Upper lobe of left lung (tissue), 6 donors: ENCODE results near the gene PGS1. TPM values are rescaled to one million over a fixed set of nuclear protein-coding genes. Genes with fewer than 3 reads are reported as not detected.

ENCODE experiments used
- ATAC-seq, 2 donors: fragments of 200-7000 bp; cut with Tn5 transposase; one replicate each; pipeline ENCODE4 v1.9.1; 2022; ENCODE audit warnings: mild to moderate bottlenecking in 2 of 2, moderate library complexity in 2 of 2; ENCODE audit not compliant: low FRiP score in 2 of 2
- DNase-seq, 2 donors: peaks; one replicate each; pipeline ENCODE4 v3.0.0-alpha.2; 2019 to 2020
- H3K27ac ChIP-seq, 4 donors: fragments of 200-600 bp; sonication (generic); one replicate each; pipeline ENCODE4 v1.5.1; 2016 to 2019
- H3K27me3 ChIP-seq, 4 donors: fragments of 200-600 bp; sonication (generic); one replicate each; pipeline ENCODE4 v1.5.1; 2017 to 2019
- H3K36me3 ChIP-seq, 4 donors: fragments of 200-600 bp; sonication (generic); one replicate each; pipeline ENCODE4 v1.5.1; 2016 to 2019
- H3K4me1 ChIP-seq, 4 donors: fragments of 200-600 bp; sonication (generic); one replicate each; pipeline ENCODE4 v1.5.1; 2018 to 2019
- H3K4me3 ChIP-seq, 4 donors: fragments of 200-600 bp; sonication (generic); one replicate each; pipeline ENCODE4 v1.5.1; 2017 to 2019; ENCODE audit warnings: mild to moderate bottlenecking in 2 of 4, moderate library complexity in 1 of 4
- H3K9me3 ChIP-seq, 4 donors: fragments of 200-600 bp; sonication (generic); one replicate each; pipeline ENCODE4 v1.5.1; 2018 to 2019
- CTCF ChIP-seq, 6 experiments: fragments of 450-650 bp in 4 of 6; fragments of 200-600 bp in 2 of 6; sonication (generic) in 2 of 6; IDR thresholded peaks; one replicate each; pipeline ENCODE4 v1.5.1; 2016 to 2019; ENCODE audit warnings: antibody characterized with exemption in 6 of 6
- EP300 ChIP-seq, 4 donors: sonication (generic); formaldehyde crosslinking; IDR thresholded peaks; one replicate each; pipeline ENCODE4 v1.5.1; 2017; ENCODE audit warnings: antibody characterized with exemption in 4 of 4, control low read depth in 2 of 4
- POLR2A ChIP-seq, 4 donors: fragments of 450-650 bp; IDR thresholded peaks; one replicate each; pipeline ENCODE4 v1.5.1; 2016 to 2017; ENCODE audit warnings: antibody characterized with exemption in 4 of 4, mild to moderate bottlenecking in 2 of 4
- POLR2AphosphoS5 ChIP-seq, 2 donors: sonication (generic); formaldehyde crosslinking; IDR thresholded peaks; one replicate each; pipeline ENCODE4 v1.5.1; 2017; ENCODE audit warnings: antibody characterized with exemption in 2 of 2
- WGBS, 2 donors: methylation state at CpG; one replicate each; pipeline ENCODE4 v1.1.5; 2017 to 2018; 5-methylcytosine and 5-hydroxymethylcytosine counted together
- total RNA-seq, 6 donors: library from RNA; depleted of rRNA in 4 of 6; stranded (reverse); fragments of >200 nt in 4 of 6; gene quantifications; one replicate each; pipeline versions ENCODE4 v1.1.0 to v1.2.1, GENCODE V29; 2016 to 2021
- donor health status: DM: no; HTN: no; CAD: no; lungs with moderate emphysema.
- donor health status: DM: no; HTN: yes; CAD: no; lungs with severe emphysema.

The PGS1 gene
- total RNA-seq, 6 donors from 2014 or later, result 79.2 to 348 (median 92.3) TPM

DNA sequence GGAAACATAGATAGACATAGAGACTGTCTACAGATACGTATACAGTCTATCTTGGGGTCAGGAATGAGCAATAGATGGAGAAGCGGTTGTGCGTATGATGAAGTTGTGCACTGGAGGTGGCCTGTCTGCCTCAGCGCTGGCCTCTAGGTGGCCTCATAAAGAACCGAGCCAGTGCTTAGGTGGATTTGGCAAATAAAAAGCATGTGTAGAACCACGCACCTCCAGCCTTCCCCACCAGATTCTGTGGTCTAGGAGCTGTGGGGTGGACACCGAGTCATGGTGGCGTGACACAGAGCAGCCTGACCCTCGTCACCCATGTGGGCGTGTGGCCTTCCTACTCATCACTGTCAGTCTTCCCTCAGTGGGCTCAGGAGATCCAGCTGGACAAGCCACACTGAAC lies 34.0 kb downstream of the PGS1 start:
- no peak overlapping the region for H3K4me3 ChIP-seq
- peaks cover 87 to 99% (median 91%) of the 10 kb centered on the region in 4 donors for H3K4me1 ChIP-seq
- H3K27ac ChIP-seq, result peak overlapping the region; percentile 93 to 97 (median 94)
- ATAC-seq (peak; percentile 12 to 24), DNase-seq (peak in 1 of 2 donors; percentile 64)
- TF ChIP-seq EP300 (IDR thresholded peaks at IDR 0.05) (no peak), CTCF (IDR thresholded peaks at IDR 0.05) (peak in 4 of 6 experiments; percentile 44 to 51 (median 48))
- WGBS, 2 donors, result 73 to 84% methylated on average over 8 to 10 of the region's 10 CpGs
- no peaks in the 10 kb centered on the region for H3K9me3 ChIP-seq
- peaks cover 0 to 13% (median 2%) of the 10 kb centered on the region in 4 donors for H3K36me3 ChIP-seq
- H3K27me3 ChIP-seq, result no peaks in the 10 kb centered on the region

- H3K4me1 ChIP-seq, result peaks cover 92 to 100% (median 95%) of the 10 kb centered on the region in 4 donors
- ATAC-seq (no peak), DNase-seq (no peak)
- H3K4me3 ChIP-seq, result no peak overlapping the region
- H3K27ac ChIP-seq, result peak overlapping the region; percentile 93 to 97 (median 94)
- peaks cover 0 to 14% (median 4%) of the 10 kb centered on the region in 4 donors for H3K36me3 ChIP-seq
- TF ChIP-seq EP300 (IDR thresholded peaks at IDR 0.05) (no peak), POLR2A (IDR thresholded peaks at IDR 0.05) (no peak), POLR2AphosphoS5 (IDR thresholded peaks at IDR 0.05) (peak; percentile 17 to 18), CTCF (IDR thresholded peaks at IDR 0.05) (no peak)
- WGBS, 2 donors, result 62 to 70% methylated on average over 13 to 30 of the region's 34 CpGs
- no peaks in the 10 kb centered on the region for H3K9me3 ChIP-seq
- H3K27me3 ChIP-seq, result no peaks in the 10 kb centered on the region
Observed at GRCh38 chr17:78414178-78415162, 36.0 kb downstream of the PGS1 start.

- peak in 1 of 2 donors; percentile 66 for DNase-seq
- Histone ChIP-seq H3K27me3 (no peaks in the 10 kb centered on the region), H3K4me3 (peak overlapping the region in 1 of 4 donors; percentile 14), H3K9me3 (no peaks in the 10 kb centered on the region), H3K36me3 (peaks cover 0 to 28% (median 16%) of the 10 kb centered on the region in 4 donors), H3K4me1 (peaks cover 94 to 100% (median 99%) of the 10 kb centered on the region in 4 donors), H3K27ac (peak overlapping the region; percentile 93 to 97 (median 94))
- no peak for ATAC-seq
- TF ChIP-seq POLR2AphosphoS5 (IDR thresholded peaks at IDR 0.05) (peak; percentile 78 to 95), POLR2A (IDR thresholded peaks at IDR 0.05) (no peak), EP300 (IDR thresholded peaks at IDR 0.05) (peak; percentile 77 to 95 (median 78)), CTCF (IDR thresholded peaks at IDR 0.05) (no peak)
- 30 to 42% methylated on average over 17 of the region's 17 CpGs for WGBS, 2 donors
Observed at GRCh38 chr17:78415821-78416711, 37.6 kb downstream of the PGS1 start.

DNA sequence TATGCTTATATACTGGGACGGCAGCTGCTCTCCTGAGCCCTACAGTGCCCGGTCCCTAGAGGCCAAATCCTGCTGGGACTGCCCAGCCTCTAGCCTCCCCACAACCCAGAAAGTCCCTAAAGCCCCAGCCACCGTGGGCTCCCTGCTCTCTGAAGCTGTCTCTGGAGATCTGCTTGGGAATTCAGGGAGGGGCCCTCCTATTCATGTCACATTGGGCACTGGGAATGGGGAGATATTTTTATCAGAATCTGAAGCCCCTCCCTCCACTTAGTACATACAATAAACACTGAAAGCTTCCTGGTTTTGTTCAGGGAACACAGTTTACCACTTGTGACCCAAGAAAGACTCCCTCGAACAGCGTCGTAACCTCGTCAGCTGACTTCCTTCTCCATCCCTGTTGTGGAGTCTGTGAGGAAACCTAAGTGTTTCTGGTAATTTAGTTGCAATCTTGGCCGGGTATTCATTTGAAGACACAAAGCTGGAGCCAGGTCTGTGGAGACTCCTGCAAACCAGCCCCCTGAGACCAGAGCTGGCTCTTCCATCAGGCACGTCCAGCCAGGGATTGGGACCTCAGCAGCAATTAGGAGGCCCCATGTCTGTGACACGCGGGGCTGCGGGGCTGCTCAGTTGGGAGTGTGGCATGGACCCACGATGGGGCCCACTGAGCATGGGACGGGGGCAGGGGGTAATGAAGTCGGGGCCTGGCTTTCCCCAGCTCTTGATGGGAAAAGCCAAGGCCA lies 38.5 kb downstream of the PGS1 start:
- DNase-seq (peak in 1 of 2 donors; percentile 83), ATAC-seq (peak; percentile 63 to 73)
- peak overlapping the region; percentile 93 to 97 (median 94) for H3K27ac ChIP-seq
- WGBS, 2 donors, result 28 to 30% methylated on average over 9 to 15 of the region's 15 CpGs
- H3K4me1 ChIP-seq, result peaks cover 93 to 100% (median 98%) of the 10 kb centered on the region in 4 donors
- TF ChIP-seq EP300 (IDR thresholded peaks at IDR 0.05) (peak; percentile 98 to 99 (median 98)), POLR2AphosphoS5 (IDR thresholded peaks at IDR 0.05) (peak; percentile 92 to 99), POLR2A (IDR thresholded peaks at IDR 0.05) (peak in 2 of 4 donors; percentile 31 to 83), CTCF (IDR thresholded peaks at IDR 0.05) (peak in 1 of 6 experiments; percentile 23)
- H3K9me3 ChIP-seq, result no peaks in the 10 kb centered on the region
- peak overlapping the region in 2 of 4 donors; percentile 19 to 35 for H3K4me3 ChIP-seq
- no peaks in the 10 kb centered on the region for H3K27me3 ChIP-seq
- peaks cover 0 to 33% (median 21%) of the 10 kb centered on the region in 4 donors for H3K36me3 ChIP-seq
